Measurements from ENCODE around the gene ATCAY.

The ATCAY gene

DNA sequence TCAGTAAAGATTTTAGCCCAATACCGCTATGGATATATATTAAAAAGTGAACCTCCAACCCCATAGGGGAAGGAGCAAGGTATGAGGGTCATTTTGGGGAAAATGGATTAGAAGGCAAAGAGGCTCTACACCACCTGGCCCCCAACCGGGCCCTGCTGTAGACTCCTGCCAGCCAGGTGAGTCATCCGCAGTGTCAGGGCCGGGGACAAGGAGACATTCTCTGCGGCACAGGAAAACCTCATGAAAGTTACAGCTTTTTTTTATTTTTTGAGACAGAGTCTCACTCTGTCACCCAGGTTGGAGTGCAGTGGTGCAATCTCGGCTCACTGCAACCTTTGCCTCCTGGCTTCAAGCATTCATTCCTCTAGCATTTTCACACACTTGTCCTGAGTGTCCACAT is 43.6 kb upstream of the ATCAY start:
- no peak for DNase-seq (ENCODE audit: low read depth)
- H3K4me3 ChIP-seq (ENCODE audit: low read length): no peak overlapping the region
- TF ChIP-seq CTCF (conservative IDR thresholded peaks at IDR 0.05; ENCODE audit: low read depth, low read length): no peak

GRCh38 chr19:3837332-3837731 is 43.2 kb upstream of the ATCAY start:
- TF ChIP-seq CTCF (conservative IDR thresholded peaks at IDR 0.05; ENCODE audit: low read depth, low read length): no peak
- no peak for DNase-seq (ENCODE audit: low read depth)
- no peak overlapping the region for H3K4me3 ChIP-seq (ENCODE audit: low read length)

- no peak for DNase-seq (ENCODE audit: low read depth)
- H3K4me3 ChIP-seq (ENCODE audit: low read length): no peak overlapping the region
- TF ChIP-seq CTCF (conservative IDR thresholded peaks at IDR 0.05; ENCODE audit: low read depth, low read length): no peak
Measured at GRCh38 chr19:3837922-3838321, 42.6 kb upstream of the ATCAY start.

DNA sequence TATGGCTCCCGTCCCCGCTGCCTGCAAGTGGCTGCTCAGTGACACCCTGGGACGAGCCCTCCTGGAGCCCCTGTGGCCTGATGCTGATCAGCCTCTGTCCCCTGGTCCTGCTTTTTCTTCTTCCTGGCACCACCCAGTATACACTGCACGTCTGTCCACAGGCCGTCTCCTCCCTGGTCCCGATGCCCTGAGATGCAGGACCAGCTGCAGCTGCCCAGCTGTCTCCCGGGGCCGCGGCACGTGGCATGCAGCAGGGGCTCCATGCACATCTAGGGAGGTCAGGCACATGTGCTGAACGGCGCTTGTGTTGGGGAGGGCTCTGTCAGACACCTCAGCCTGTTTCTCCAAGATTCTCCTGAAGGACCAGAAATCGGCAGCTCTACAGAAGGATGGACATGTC is 41.8 kb upstream of the ATCAY start:
- H3K4me3 ChIP-seq (ENCODE audit: low read length): no peak overlapping the region
- DNase-seq (ENCODE audit: low read depth): no peak
- no peak for TF ChIP-seq CTCF (conservative IDR thresholded peaks at IDR 0.05; ENCODE audit: low read depth, low read length)

- H3K4me3 ChIP-seq (ENCODE audit: low read length): no peak overlapping the region
- no peak for TF ChIP-seq CTCF (conservative IDR thresholded peaks at IDR 0.05; ENCODE audit: low read depth, low read length)
- no peak for DNase-seq (ENCODE audit: low read depth)
Measured at GRCh38 chr19:3839941-3840340, 40.5 kb upstream of the ATCAY start.

DNA sequence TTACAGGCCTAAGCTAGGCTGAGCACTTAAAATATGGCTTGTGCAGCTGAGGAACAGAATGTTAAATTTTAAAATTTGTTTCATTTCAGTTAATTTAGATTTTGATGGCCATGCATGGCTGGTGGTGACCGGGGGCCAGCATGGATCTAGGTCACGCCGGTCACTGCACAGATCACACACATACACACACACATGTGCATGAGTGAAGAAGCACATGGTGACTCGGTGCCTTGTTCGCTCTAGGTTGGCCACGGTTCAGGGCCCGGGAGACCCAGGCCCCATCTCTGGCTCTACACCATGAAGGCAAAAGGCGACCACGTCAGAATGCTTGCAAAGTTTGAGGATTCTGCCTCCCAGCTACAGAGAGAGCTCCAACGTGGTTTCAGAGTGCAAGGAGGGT is 39.7 kb upstream of the ATCAY start:
- no peak overlapping the region for H3K4me3 ChIP-seq (ENCODE audit: low read length)
- no peak for DNase-seq (ENCODE audit: low read depth)
- no peak for TF ChIP-seq CTCF (conservative IDR thresholded peaks at IDR 0.05; ENCODE audit: low read depth, low read length)

DNA sequence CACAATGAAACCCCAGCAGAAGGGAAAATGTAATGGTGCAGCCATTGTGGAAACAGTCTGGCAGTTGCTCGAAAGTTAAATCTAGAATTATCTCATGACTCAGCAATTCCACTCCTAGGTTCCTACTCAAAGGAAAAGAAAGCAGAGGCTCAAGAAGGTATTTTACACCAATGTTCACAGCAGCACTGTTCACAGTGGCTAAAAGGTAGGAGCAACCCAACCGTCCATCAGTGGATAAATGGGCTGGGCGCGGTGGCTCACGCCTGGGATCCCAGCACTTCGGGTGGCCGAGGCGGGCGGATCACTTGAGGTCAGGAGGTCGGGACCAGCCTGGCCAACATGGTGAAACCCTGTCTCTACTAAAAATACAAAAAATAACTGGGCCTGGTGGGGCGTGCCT is 37.5 kb upstream of the ATCAY start:
- DNase-seq (ENCODE audit: low read depth): no peak
- no peak overlapping the region for H3K4me3 ChIP-seq (ENCODE audit: low read length)
- no peak for TF ChIP-seq CTCF (conservative IDR thresholded peaks at IDR 0.05; ENCODE audit: low read depth, low read length)

All from retinal pigment epithelial cell (primary cell).